ENCODE results near the gene PCCB. TPM values are rescaled to one million over a fixed set of nuclear protein-coding genes. Genes with fewer than 3 reads are reported as not detected.
A peak's percentile ranks its signal among the peaks of the same experiment; 100 is the strongest.
"Not testable (repeated sequence)": the region's sequence is repeated elsewhere in the genome, so short reads cannot be mapped to it uniquely, and the experiment has no call there.

The PCCB gene
- total RNA-seq, 2 experiments from 2014 or later, result 61.5 to 61.8 TPM

- ATAC-seq (no peak), DNase-seq (no peak)
- POLR2A ChIA-PET, result no interaction called here
- no peak for TF ChIP-seq CTCF (IDR thresholded peaks at IDR 0.05)
- no peaks in the 10 kb centered on the region for H3K4me1 Mint-ChIP-seq (ENCODE audit: low read depth)
- no peak overlapping the region for H3K4me3 Mint-ChIP-seq
- CTCF ChIA-PET, result interaction anchor here (0.5 to 0.8 kb wide), 2 partner anchors 13 to 41 kb away, joined by 3 read pairs; no protein-coding TSS in a partner anchor
- H3K9me3 Mint-ChIP-seq, result no peaks in the 10 kb centered on the region
- intact Hi-C loops (cut with micrococcal nuclease), result no loop called here
- no peak overlapping the region for H3K27ac Mint-ChIP-seq
- H3K36me3 Mint-ChIP-seq (ENCODE audit: low read depth), result peaks cover 35% of the 10 kb centered on the region
- no peaks in the 10 kb centered on the region for H3K27me3 Mint-ChIP-seq
Measured at GRCh38 chr3:136258199-136258598, 8.1 kb downstream of the PCCB start.

- Mint-ChIP-seq H3K4me3 (no peak overlapping the region), H3K36me3 (ENCODE audit: low read depth) (peaks cover 39% of the 10 kb centered on the region), H3K27me3 (no peaks in the 10 kb centered on the region), H3K27ac (peak overlapping the region; percentile 50), H3K4me1 (ENCODE audit: low read depth) (no peaks in the 10 kb centered on the region), H3K9me3 (no peaks in the 10 kb centered on the region)
- POLR2A ChIA-PET, result no interaction called here
- no peak for DNase-seq
- ATAC-seq, result no peak
- no peak for TF ChIP-seq CTCF (IDR thresholded peaks at IDR 0.05)
- intact Hi-C loops (cut with micrococcal nuclease), result no loop called here
- CTCF ChIA-PET, result no interaction called here
Measured at GRCh38 chr3:136261826-136262225, 11.7 kb downstream of the PCCB start.

DNA sequence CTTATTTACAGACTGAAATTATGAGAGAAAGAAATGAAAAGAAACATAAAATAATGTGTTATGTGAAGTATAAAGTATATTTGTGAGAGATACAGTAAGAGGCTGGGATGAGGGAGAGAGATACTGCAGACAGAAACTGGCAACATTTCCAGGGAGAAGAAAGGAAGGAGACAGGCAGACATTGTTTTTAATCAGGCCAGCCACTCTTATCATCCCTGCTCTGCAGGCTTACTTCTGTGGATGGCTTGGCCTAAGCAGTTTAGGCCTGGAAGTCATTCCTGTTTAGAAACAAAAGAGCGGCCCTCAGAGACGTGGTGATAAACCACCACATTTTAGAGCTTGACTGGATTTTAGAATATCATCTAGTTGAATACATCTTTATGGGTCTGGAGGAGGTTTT is 12.4 kb downstream of the PCCB start:
- Mint-ChIP-seq H3K27me3 (no peaks in the 10 kb centered on the region), H3K4me1 (ENCODE audit: low read depth) (no peaks in the 10 kb centered on the region), H3K4me3 (no peak overlapping the region), H3K27ac (no peak overlapping the region), H3K9me3 (no peaks in the 10 kb centered on the region), H3K36me3 (ENCODE audit: low read depth) (peaks cover 35% of the 10 kb centered on the region)
- ChIA-PET CTCF (interaction anchor here (0.7 kb wide), 1 partner anchor 341 kb away, joined by 3 read pairs; no protein-coding TSS in a partner anchor), POLR2A (no interaction called here)
- intact Hi-C loops (cut with micrococcal nuclease), result no loop called here
- no peak for TF ChIP-seq CTCF (IDR thresholded peaks at IDR 0.05)
- ATAC-seq (no peak), DNase-seq (no peak)

DNA sequence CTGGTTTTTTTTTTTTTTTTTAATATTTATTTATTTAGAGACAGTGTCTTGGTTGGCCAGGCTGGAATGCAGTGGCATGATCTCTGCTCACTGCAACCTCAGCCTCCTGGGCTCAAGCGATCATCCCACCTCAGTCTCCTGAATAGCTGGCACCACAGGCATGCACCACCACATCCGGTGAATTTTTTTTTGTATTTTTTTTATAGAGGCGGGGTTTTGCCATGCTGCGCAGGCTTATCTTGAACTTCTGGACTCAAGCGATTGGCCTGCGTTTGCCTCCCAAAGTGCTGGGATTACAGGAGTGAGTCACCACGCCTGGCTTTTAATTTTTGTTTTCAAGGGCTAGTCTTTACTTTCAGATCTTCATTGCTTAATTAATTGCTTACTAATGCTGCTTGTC is 13.1 kb downstream of the PCCB start:
- ATAC-seq (no peak), DNase-seq (no peak)
- POLR2A ChIA-PET, result no interaction called here
- H3K4me1 Mint-ChIP-seq (ENCODE audit: low read depth), result no peaks in the 10 kb centered on the region
- H3K36me3 Mint-ChIP-seq (ENCODE audit: low read depth), result peaks cover 37% of the 10 kb centered on the region
- no peaks in the 10 kb centered on the region for H3K27me3 Mint-ChIP-seq
- CTCF ChIA-PET, result interaction anchor here (0.7 kb wide), 1 partner anchor 342 kb away, joined by 3 read pairs; no protein-coding TSS in a partner anchor
- no peaks in the 10 kb centered on the region for H3K9me3 Mint-ChIP-seq
- H3K4me3 Mint-ChIP-seq, result no peak overlapping the region
- TF ChIP-seq CTCF (IDR thresholded peaks at IDR 0.05), result no peak
- no peak overlapping the region for H3K27ac Mint-ChIP-seq
- intact Hi-C loops (cut with micrococcal nuclease), result no loop called here

DNA sequence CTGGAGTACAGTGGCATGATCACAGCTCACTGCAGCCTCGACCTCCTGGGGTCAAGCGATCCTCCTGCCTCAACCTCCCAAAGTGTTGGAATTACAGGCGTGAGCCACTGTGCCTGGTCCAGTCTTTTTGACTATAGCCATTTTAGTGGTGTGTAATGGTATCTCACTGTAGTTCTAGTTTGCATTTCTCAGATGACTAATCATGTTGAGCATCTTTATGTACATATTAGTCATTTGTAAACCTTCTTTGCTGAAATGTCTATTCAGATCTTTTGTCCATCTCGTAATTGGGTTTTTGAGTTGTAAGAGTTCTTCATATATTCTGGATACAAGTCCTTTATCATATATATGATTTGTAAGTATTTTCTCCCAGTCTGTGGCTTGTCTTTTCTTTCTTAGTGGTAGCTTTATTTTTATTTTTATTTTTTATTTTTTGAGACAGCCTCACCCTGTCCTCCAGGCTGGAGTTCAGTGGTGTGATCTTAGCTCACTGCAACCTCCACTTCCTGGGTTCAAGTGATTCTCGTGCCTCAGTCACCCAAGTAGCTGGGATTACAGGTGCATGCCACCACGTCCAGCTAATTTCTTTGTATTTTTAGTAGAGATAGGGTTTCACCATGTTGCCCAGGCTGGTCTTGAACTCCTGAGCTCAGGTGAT is 16.5 kb downstream of the PCCB start:
- H3K27me3 Mint-ChIP-seq; POLR2A ChIA-PET; intact Hi-C loops (cut with micrococcal nuclease); H3K4me3 Mint-ChIP-seq; H3K9me3 Mint-ChIP-seq; H3K27ac Mint-ChIP-seq; DNase-seq: not testable (repeated sequence)
- Mint-ChIP-seq H3K36me3 (ENCODE audit: low read depth) (peaks cover 51% of the 10 kb centered on the region), H3K4me1 (ENCODE audit: low read depth) (peaks cover 13% of the 10 kb centered on the region)
- ATAC-seq, result peak; percentile 42
- CTCF ChIA-PET, result interaction anchor here (1.2 kb wide), 1 partner anchor 17 kb away, joined by 3 read pairs; no protein-coding TSS in a partner anchor
